ENCODE measurements around the gene CNTNAP2. TPM values are rescaled to one million over a fixed set of nuclear protein-coding genes. Genes with fewer than 3 reads are reported as not detected.
A peak's percentile ranks its signal among the peaks of the same experiment; 100 is the strongest.
"Not testable (repeated sequence)": the region's sequence is repeated elsewhere in the genome, so short reads cannot be mapped to it uniquely, and the experiment has no call there.

Gene CNTNAP2
- total RNA-seq, 1 donor from 2014 or later: 0.49 TPM

GRCh38 chr7:147079921-147080420, 963.4 kb downstream of the CNTNAP2 start:
- ATAC-seq (no peak), DNase-seq (ENCODE audit: low spot score) (no peak)
- intact Hi-C loops (cut with DNase I): no loop called here

GRCh38 chr7:147081117-147081516, 964.5 kb downstream of the CNTNAP2 start:
- no peak for DNase-seq (ENCODE audit: low spot score)
- intact Hi-C loops (cut with DNase I): no loop called here
- ATAC-seq: no peak

GRCh38 chr7:147089051-147089461, 972.5 kb downstream of the CNTNAP2 start:
- no peak for DNase-seq (ENCODE audit: low spot score)
- no peak for ATAC-seq
- intact Hi-C loops (cut with DNase I): no loop called here

GRCh38 chr7:147089608-147090007, 973.0 kb downstream of the CNTNAP2 start:
- intact Hi-C loops (cut with DNase I): no loop called here
- no peak for ATAC-seq
- DNase-seq (ENCODE audit: low spot score): no peak

GRCh38 chr7:147096629-147097028, 980.0 kb downstream of the CNTNAP2 start:
- ATAC-seq (no peak), DNase-seq (ENCODE audit: low spot score) (no peak)
- intact Hi-C loops (cut with DNase I): no loop called here

- DNase-seq (ENCODE audit: low spot score) (no peak), ATAC-seq (no peak)
- intact Hi-C loops (cut with DNase I): loop anchor here (10.0 kb wide), 1 partner anchor 1912 kb away; no protein-coding TSS in a partner anchor
Observed at GRCh38 chr7:147103224-147103623, 986.6 kb downstream of the CNTNAP2 start.

- no peak for DNase-seq (ENCODE audit: low spot score)
- ATAC-seq: no peak
- intact Hi-C loops (cut with DNase I): loop anchor here (10.0 kb wide), 1 partner anchor 1908 kb away; no protein-coding TSS in a partner anchor
Observed at GRCh38 chr7:147106746-147107145, 990.1 kb downstream of the CNTNAP2 start.

GRCh38 chr7:147114525-147114924, 997.9 kb downstream of the CNTNAP2 start:
- ATAC-seq; intact Hi-C loops (cut with DNase I); DNase-seq (ENCODE audit: low spot score): not testable (repeated sequence)

- intact Hi-C loops (cut with DNase I): no loop called here
Observed at GRCh38 chr7:147136352-147136751, 1019.8 kb downstream of the CNTNAP2 start.

GRCh38 chr7:147145194-147145593, 1028.6 kb downstream of the CNTNAP2 start:
- ATAC-seq: no peak
- no peak for DNase-seq (ENCODE audit: low spot score)
- intact Hi-C loops (cut with DNase I): no loop called here

More at GRCh38 chr7:147136352-147136751, 1019.8 kb downstream of the CNTNAP2 start:
- DNase-seq (ENCODE audit: low spot score): no peak
- peak; percentile 95 for ATAC-seq

- DNase-seq (ENCODE audit: low spot score) (no peak), ATAC-seq (no peak)
- intact Hi-C loops (cut with DNase I): no loop called here
Observed at GRCh38 chr7:147146169-147146568, 1029.6 kb downstream of the CNTNAP2 start.

GRCh38 chr7:147151661-147152060, 1035.1 kb downstream of the CNTNAP2 start:
- intact Hi-C loops (cut with DNase I): no loop called here
- ATAC-seq (peak; percentile 65), DNase-seq (ENCODE audit: low spot score) (no peak)

GRCh38 chr7:147153571-147153970, 1037.0 kb downstream of the CNTNAP2 start:
- ATAC-seq: no peak

GRCh38 chr7:147161405-147161804, 1044.8 kb downstream of the CNTNAP2 start:
- no peak for ATAC-seq
- intact Hi-C loops (cut with DNase I): no loop called here
- no peak for DNase-seq (ENCODE audit: low spot score)

More at GRCh38 chr7:147153571-147153970, 1037.0 kb downstream of the CNTNAP2 start:
- DNase-seq (ENCODE audit: low spot score): no peak
- intact Hi-C loops (cut with DNase I): no loop called here

GRCh38 chr7:147170341-147171012, 1053.9 kb downstream of the CNTNAP2 start:
- no peak for ATAC-seq
- DNase-seq (ENCODE audit: low spot score): no peak
- intact Hi-C loops (cut with DNase I): no loop called here

- intact Hi-C loops (cut with DNase I): no loop called here
- no peak for DNase-seq (ENCODE audit: low spot score)
- ATAC-seq: no peak
Observed at GRCh38 chr7:147171013-147171391, 1054.4 kb downstream of the CNTNAP2 start.

GRCh38 chr7:147173883-147174282, 1057.3 kb downstream of the CNTNAP2 start:
- intact Hi-C loops (cut with DNase I): no loop called here
- DNase-seq (ENCODE audit: low spot score): no peak
- ATAC-seq: no peak

GRCh38 chr7:147182874-147183273, 1066.3 kb downstream of the CNTNAP2 start:
- no peak for ATAC-seq

GRCh38 chr7:147183276-147183675, 1066.7 kb downstream of the CNTNAP2 start:
- DNase-seq (ENCODE audit: low spot score) (no peak), ATAC-seq (no peak)
- intact Hi-C loops (cut with DNase I): no loop called here

More at GRCh38 chr7:147182874-147183273, 1066.3 kb downstream of the CNTNAP2 start:
- intact Hi-C loops (cut with DNase I): no loop called here
- DNase-seq (ENCODE audit: low spot score): no peak

- DNase-seq (ENCODE audit: low spot score): no peak
- intact Hi-C loops (cut with DNase I): no loop called here
- no peak for ATAC-seq
Observed at GRCh38 chr7:147188467-147188866, 1071.9 kb downstream of the CNTNAP2 start.

- ATAC-seq: no peak
- no peak for DNase-seq (ENCODE audit: low spot score)
- intact Hi-C loops (cut with DNase I): no loop called here
Observed at GRCh38 chr7:147193476-147193875, 1076.9 kb downstream of the CNTNAP2 start.

Data from sciatic nerve (tissue), 2 donors.